ENCODE measurements around the gene MGAT3. TPM values are rescaled to one million over a fixed set of nuclear protein-coding genes. Genes with fewer than 3 reads are reported as not detected.

Gene MGAT3
- total RNA-seq, 1 experiment from 2014 or later, result 5.0 TPM

DNA sequence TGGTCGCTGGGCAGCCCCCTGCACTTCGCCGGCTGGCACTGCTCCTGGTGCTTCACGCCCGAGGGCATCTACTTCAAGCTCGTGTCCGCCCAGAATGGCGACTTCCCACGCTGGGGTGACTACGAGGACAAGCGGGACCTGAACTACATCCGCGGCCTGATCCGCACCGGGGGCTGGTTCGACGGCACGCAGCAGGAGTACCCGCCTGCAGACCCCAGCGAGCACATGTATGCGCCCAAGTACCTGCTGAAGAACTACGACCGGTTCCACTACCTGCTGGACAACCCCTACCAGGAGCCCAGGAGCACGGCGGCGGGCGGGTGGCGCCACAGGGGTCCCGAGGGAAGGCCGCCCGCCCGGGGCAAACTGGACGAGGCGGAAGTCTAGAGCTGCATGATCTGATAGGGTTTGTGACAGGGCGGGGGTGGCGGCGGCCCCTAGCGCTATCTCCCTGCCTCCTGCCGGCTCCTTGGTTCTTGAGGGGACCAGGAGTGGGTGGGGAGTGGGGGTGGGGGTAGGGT is 31.8 kb downstream of the MGAT3 start:
- H3K4ac ChIP-seq (ENCODE audit: low read depth, low read length), result no peak overlapping the region
- no peak overlapping the region for H3K18ac ChIP-seq (ENCODE audit: insufficient read length, low read depth, low read length)
- H3K23ac ChIP-seq (ENCODE audit: insufficient read length, low read depth, low read length), result no peak overlapping the region
- H2BK20ac ChIP-seq (ENCODE audit: low read depth, low read length, poor library complexity, severe bottlenecking), result no peak overlapping the region
- no peaks in the 10 kb centered on the region for H3K4me1 ChIP-seq (ENCODE audit: insufficient read depth, low read length)
- H2BK12ac ChIP-seq (ENCODE audit: insufficient read length, low read depth, low read length), result no peak overlapping the region
- H4K91ac ChIP-seq (ENCODE audit: insufficient read length, low read depth, low read length), result no peak overlapping the region
- H2AFZ ChIP-seq (ENCODE audit: low read length), result no peak overlapping the region
- no peak overlapping the region for H4K5ac ChIP-seq (ENCODE audit: insufficient read length, low read depth, low read length)
- H2BK15ac ChIP-seq (ENCODE audit: low read depth, low read length), result no peak overlapping the region
- no peak overlapping the region for H3T11ph ChIP-seq (ENCODE audit: low read length)
- H3K23me2 ChIP-seq (ENCODE audit: insufficient read length, low read depth, low read length, poor library complexity, severe bottlenecking), result no peaks in the 10 kb centered on the region
- no CpG with 5 or more reads among the region's 39 CpGs for WGBS (ENCODE audit: extremely low coverage, insufficient read length, low lambda C conversion rate)
- H2BK5ac ChIP-seq (ENCODE audit: insufficient read length, low read length), result no peak overlapping the region
- Mint-ChIP-seq H3K9me3 (peaks cover 0 to 3% of the 10 kb centered on the region in 2 experiments; a peak in 1 of 5 replicates), H3K36me3 (ENCODE audit: insufficient read depth in 1 of 3, low read depth in 3 of 3) (peaks cover 0 to 6% (median 4%) of the 10 kb centered on the region in 3 experiments; a peak in 3 of 7 replicates), H3K4me3 (no peak overlapping the region), H3K27ac (no peak overlapping the region), H3K27me3 (ENCODE audit: low read depth) (peaks cover 36% of the 10 kb centered on the region), H3K4me1 (peaks cover 6 to 15% of the 10 kb centered on the region in 2 experiments)
- H3K27ac ChIP-seq (ENCODE audit: insufficient read length, low read depth, low read length), result no peak overlapping the region
- no peak overlapping the region for H3K14ac ChIP-seq (ENCODE audit: insufficient read depth, low read length)
- no peaks in the 10 kb centered on the region for H3K79me2 ChIP-seq (ENCODE audit: insufficient read depth, low read length)
- no peak overlapping the region for H4K8ac ChIP-seq (replicated peaks; ENCODE audit: insufficient read length, low read depth, low read length)
- no peaks in the 10 kb centered on the region for H4K20me1 ChIP-seq (ENCODE audit: control insufficient read depth, insufficient read depth, insufficient read length)
- no peak overlapping the region for H3K9ac ChIP-seq (ENCODE audit: extremely low read depth, insufficient read length, low read length)
- no peaks in the 10 kb centered on the region for H3K27me3 ChIP-seq (ENCODE audit: insufficient read depth, low read length)
- TF ChIP-seq, protein P1, sequence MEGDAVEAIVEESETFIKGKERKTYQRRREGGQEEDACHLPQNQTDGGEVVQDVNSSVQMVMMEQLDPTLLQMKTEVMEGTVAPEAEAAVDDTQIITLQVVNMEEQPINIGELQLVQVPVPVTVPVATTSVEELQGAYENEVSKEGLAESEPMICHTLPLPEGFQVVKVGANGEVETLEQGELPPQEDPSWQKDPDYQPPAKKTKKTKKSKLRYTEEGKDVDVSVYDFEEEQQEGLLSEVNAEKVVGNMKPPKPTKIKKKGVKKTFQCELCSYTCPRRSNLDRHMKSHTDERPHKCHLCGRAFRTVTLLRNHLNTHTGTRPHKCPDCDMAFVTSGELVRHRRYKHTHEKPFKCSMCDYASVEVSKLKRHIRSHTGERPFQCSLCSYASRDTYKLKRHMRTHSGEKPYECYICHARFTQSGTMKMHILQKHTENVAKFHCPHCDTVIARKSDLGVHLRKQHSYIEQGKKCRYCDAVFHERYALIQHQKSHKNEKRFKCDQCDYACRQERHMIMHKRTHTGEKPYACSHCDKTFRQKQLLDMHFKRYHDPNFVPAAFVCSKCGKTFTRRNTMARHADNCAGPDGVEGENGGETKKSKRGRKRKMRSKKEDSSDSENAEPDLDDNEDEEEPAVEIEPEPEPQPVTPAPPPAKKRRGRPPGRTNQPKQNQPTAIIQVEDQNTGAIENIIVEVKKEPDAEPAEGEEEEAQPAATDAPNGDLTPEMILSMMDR (conservative IDR thresholded peaks at IDR 0.05), result no peak
- no peaks in the 10 kb centered on the region for H3K79me1 ChIP-seq (ENCODE audit: insufficient read depth, low read depth, low read length, poor library complexity, severe bottlenecking)
- no peak overlapping the region for H2BK120ac ChIP-seq (ENCODE audit: low read depth, low read length, poor library complexity, severe bottlenecking)
- no peak overlapping the region for H3K56ac ChIP-seq (ENCODE audit: insufficient read length, low read depth, low read length)
- no peak for DNase-seq
- no peak overlapping the region for H3K4me2 ChIP-seq (ENCODE audit: insufficient read depth, insufficient read length, low read length)
- H3K9me3 ChIP-seq (ENCODE audit: control insufficient read depth, low read depth, low read length), result no peaks in the 10 kb centered on the region
- no peak overlapping the region for H2AK5ac ChIP-seq (ENCODE audit: insufficient read length, low read length)

All from H9 (cell line).